GM21737 (cell line): ENCODE data around the gene SLC24A3.

Experiments
- ATAC-seq: cut with Tn5 transposase; IDR thresholded peaks from one replicate; pipeline ENCODE4 v1.9.1; 2021; ENCODE audit warnings: mild to moderate bottlenecking, moderate library complexity; ENCODE audit not compliant: unreplicated experiment

Gene SLC24A3

GRCh38 chr20:19571996-19572395, 359.6 kb downstream of the SLC24A3 start:
- no peak for ATAC-seq

- no peak for ATAC-seq
Observed at GRCh38 chr20:19577692-19578091, 365.2 kb downstream of the SLC24A3 start.

- no peak for ATAC-seq
Observed at GRCh38 chr20:19582782-19583181, 370.3 kb downstream of the SLC24A3 start.

DNA sequence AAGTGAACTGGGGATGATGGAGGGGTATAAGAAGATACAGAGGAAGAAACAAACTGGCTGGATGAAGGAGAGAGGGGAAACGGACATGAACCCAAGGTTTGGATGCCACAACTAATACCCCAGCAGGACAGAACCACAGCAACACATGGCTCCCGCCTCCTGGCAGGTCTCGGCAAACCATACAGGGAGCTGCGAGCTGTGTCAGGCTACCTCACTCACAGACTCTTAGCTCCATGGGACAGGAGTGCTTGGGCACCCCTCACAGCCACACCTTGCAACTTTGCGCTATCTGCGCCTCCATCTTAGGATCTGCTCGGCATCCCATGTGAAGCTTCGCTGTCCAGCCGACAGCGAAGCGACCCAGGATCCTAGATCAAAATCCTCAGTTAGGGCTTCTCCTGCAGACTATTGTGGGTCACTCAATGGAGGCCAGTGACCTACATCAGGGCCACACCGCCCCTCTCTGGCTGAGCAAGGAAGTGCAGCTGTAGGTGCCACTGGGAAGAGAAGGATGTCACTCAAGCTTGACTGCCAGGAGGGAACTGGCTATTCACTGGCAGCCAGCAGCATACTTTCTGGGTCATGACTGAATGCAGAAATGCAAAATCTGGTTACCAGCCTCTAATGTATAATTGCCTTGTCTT, 371.2 kb downstream of the SLC24A3 start:
- ATAC-seq: no peak

GRCh38 chr20:19588241-19588640, 375.8 kb downstream of the SLC24A3 start:
- no peak for ATAC-seq

- no peak for ATAC-seq
Observed at GRCh38 chr20:19588732-19589131, 376.3 kb downstream of the SLC24A3 start.

- ATAC-seq: no peak
Observed at GRCh38 chr20:19589787-19590362, 377.4 kb downstream of the SLC24A3 start.

- no peak for ATAC-seq
Observed at GRCh38 chr20:19590382-19590781, 377.9 kb downstream of the SLC24A3 start.

GRCh38 chr20:19593762-19594161, 381.3 kb downstream of the SLC24A3 start:
- no peak for ATAC-seq

- ATAC-seq: no peak
Observed at GRCh38 chr20:19594896-19595295, 382.5 kb downstream of the SLC24A3 start.

DNA sequence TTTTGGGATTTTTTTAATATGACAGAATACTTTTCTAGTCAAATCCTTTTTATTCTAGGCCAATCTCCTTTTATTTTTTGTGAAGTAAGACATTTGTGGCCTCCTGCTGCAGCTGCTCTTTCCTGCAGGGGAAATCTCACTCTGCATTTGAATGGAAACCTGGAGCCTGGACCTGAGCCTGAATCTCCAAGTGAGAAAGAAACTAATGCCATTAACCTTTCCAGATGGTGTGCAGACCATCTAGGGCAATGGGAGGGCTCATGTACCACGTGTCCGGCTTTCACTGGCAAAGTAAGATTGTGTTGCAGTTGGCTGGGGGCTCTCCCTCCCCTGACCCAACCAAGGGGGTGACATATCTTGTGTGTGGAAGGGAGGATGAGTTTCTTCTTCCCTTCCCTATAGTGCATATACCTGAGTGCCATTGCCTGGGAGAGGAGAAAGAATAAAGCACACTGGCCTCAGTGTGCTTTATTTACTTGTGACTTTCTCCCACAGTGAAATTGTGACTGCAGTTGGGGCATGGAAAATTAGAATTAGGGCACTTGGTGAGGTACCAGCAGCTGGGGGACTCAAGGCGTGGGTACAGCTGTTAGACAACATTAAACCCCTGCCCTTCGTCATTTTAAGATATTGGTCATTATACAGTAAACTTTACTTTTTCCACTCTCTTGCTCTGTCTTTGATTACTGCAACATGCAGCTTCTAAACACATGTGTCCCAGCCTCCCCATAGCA, 385.8 kb downstream of the SLC24A3 start:
- ATAC-seq: no peak

- no peak for ATAC-seq
Observed at GRCh38 chr20:19599200-19599599, 386.8 kb downstream of the SLC24A3 start.

DNA sequence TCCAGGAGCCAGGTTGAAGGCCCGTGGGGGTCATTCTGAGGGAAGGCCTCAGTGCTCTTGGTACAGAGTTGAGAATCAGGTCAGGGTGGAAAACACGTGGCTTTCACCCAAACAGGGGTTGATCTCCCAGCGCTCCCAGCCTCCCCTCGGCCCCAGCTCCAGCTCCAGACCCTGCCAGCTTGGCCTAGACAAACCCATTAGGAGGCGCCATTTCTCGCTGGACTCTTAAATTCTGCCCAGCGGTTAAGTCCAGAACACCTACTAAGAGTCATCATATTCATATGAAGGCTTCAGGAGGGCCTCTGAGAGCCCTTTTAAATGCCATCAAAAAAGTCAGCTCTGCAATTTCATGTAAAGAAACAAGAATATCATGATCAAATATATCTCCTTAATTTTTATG, 387.6 kb downstream of the SLC24A3 start:
- ATAC-seq: no peak

DNA sequence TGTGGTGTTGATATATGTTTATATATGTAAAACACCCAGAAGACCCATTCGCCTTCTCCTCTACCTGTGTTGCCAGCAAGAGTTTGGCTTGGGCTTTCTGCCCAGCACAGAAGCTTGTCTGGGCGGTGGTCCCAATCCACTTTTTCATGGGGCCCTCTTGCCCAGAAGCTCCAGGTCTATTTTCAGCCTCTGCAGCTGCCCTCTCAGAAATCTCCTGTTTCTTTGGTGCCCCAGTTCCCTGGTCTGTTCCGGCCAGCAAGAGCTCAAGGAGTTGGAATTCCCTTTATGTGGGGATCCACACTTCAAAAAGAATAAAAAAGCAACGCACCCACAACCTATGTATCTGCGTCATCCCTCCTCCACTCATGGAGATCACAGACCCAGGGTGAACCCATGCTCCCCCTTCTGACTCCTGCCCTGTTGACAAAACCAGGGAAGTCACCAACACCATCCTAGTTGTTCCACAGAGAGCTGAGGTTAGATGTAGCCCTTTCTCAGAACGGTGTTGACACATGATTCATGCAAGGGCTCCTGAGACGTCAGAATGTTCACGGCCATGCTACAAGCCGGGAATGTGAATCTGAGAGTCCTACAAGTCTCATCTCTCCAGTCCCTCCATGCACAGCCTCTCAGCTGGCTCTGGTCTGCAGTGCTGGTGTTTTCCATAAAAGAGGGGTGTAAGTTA, 388.8 kb downstream of the SLC24A3 start:
- ATAC-seq: no peak

GRCh38 chr20:19602675-19603375, 390.4 kb downstream of the SLC24A3 start:
- no peak for ATAC-seq

DNA sequence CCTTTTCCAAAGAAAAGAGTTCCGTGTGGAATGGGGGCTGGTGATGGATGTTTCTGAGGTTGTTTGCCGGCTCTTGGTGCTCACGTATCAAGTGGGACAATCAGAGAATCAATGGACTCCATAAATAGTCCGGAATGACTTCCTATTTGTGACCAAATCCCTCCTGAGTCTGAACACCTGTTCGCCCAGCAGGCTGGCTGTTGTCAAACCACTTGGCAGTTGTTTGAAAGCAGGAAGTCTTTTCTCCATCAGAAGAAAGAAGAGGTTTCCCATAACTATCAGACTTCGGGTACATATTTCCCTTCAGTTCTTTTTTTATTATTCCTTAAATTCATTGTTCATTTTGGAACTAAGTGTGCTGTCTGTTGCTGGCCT, 390.9 kb downstream of the SLC24A3 start:
- no peak for ATAC-seq

- no peak for ATAC-seq
Observed at GRCh38 chr20:19605786-19606485, 393.5 kb downstream of the SLC24A3 start.

GRCh38 chr20:19609642-19610223, 397.3 kb downstream of the SLC24A3 start:
- no peak for ATAC-seq

GRCh38 chr20:19615629-19616028, 403.2 kb downstream of the SLC24A3 start:
- ATAC-seq: no peak

GRCh38 chr20:19616081-19616480, 403.6 kb downstream of the SLC24A3 start:
- ATAC-seq: no peak
